M059J (cell line): ENCODE results near the gene PPM1L. TPM values are rescaled to one million over a fixed set of nuclear protein-coding genes. Genes with fewer than 3 reads are reported as not detected.
"Not testable (repeated sequence)": the region's sequence is repeated elsewhere in the genome, so short reads cannot be mapped to it uniquely, and the experiment has no call there.

Experiments
- DNase-seq: peaks from one replicate; pipeline ENCODE4 v3.0.0-alpha.2; 2012; ENCODE audit warnings: low read depth
- total RNA-seq: library from RNA; depleted of rRNA; stranded (reverse); fragments of >200 nt; shearing (Covaris generic); gene quantifications from 2 replicates; pipeline ENCODE4 v1.2.3, GENCODE V29; 2014

Gene PPM1L
- total RNA-seq, 1 experiment from 2014 or later: 3.7 TPM

GRCh38 chr3:160983900-160984299 lies 227.9 kb downstream of the PPM1L start:
- not testable (repeated sequence) for DNase-seq

GRCh38 chr3:160986069-160986468 lies 230.0 kb downstream of the PPM1L start:
- no peak for DNase-seq

GRCh38 chr3:160987982-160988964 lies 232.2 kb downstream of the PPM1L start:
- no peak for DNase-seq

GRCh38 chr3:160990446-160990845 lies 234.4 kb downstream of the PPM1L start:
- no peak for DNase-seq

GRCh38 chr3:160992712-160993111 lies 236.7 kb downstream of the PPM1L start:
- no peak for DNase-seq

GRCh38 chr3:160996811-160997210 lies 240.8 kb downstream of the PPM1L start:
- no peak for DNase-seq

GRCh38 chr3:160998581-160998980 lies 242.6 kb downstream of the PPM1L start:
- no peak for DNase-seq

GRCh38 chr3:160999274-160999673 lies 243.2 kb downstream of the PPM1L start:
- DNase-seq: peak; percentile 69

GRCh38 chr3:161008086-161008485 lies 252.1 kb downstream of the PPM1L start:
- DNase-seq: no peak

GRCh38 chr3:161010151-161010550 lies 254.1 kb downstream of the PPM1L start:
- DNase-seq: not testable (repeated sequence)

GRCh38 chr3:161014843-161015749 lies 259.1 kb downstream of the PPM1L start:
- DNase-seq: no peak

- DNase-seq: no peak
Observed at GRCh38 chr3:161016417-161017313, 260.6 kb downstream of the PPM1L start.

GRCh38 chr3:161017971-161018370 lies 261.9 kb downstream of the PPM1L start:
- no peak for DNase-seq

GRCh38 chr3:161020256-161020655 lies 264.2 kb downstream of the PPM1L start:
- DNase-seq: no peak

GRCh38 chr3:161025911-161026310 lies 269.9 kb downstream of the PPM1L start:
- DNase-seq: no peak

GRCh38 chr3:161026612-161027510 lies 270.8 kb downstream of the PPM1L start:
- DNase-seq: no peak

GRCh38 chr3:161028555-161029153 lies 272.6 kb downstream of the PPM1L start:
- peak; percentile 93 for DNase-seq

- DNase-seq: peak; percentile 99
Observed at GRCh38 chr3:161031134-161031533, 275.1 kb downstream of the PPM1L start.

GRCh38 chr3:161034913-161035550 lies 279.0 kb downstream of the PPM1L start:
- peak; percentile 55 for DNase-seq
